Lower lobe of right lung (tissue), 2 donors: ENCODE results near the gene GK2. TPM values are rescaled to one million over a fixed set of nuclear protein-coding genes. Genes with fewer than 3 reads are reported as not detected.

ENCODE experiments used
- ATAC-seq, 2 donors: fragments of 200-7000 bp; cut with Tn5 transposase; one replicate each; pipeline ENCODE4 v1.9.1; 2020 to 2022; ENCODE audit warnings: mild to moderate bottlenecking in 2 of 2, moderate library complexity in 2 of 2
- DNase-seq: peaks from one replicate; pipeline ENCODE4 v3.0.0-alpha.2; 2020
- H3K27ac ChIP-seq: fragments of 200-600 bp; one replicate; pipeline ENCODE4 v1.8.0; 2022
- H3K27me3 ChIP-seq: fragments of 200-600 bp; one replicate; pipeline ENCODE4 v1.8.0; 2022; ENCODE audit warnings: low read depth
- H3K36me3 ChIP-seq: fragments of 200-600 bp; one replicate; pipeline ENCODE4 v1.8.0; 2022; ENCODE audit warnings: mild to moderate bottlenecking
- H3K4me1 ChIP-seq: fragments of 200-600 bp; one replicate; pipeline ENCODE4 v1.8.0; 2022
- H3K4me3 ChIP-seq: fragments of 200-600 bp; one replicate; pipeline ENCODE4 v1.8.0; 2022; ENCODE audit warnings: mild to moderate bottlenecking
- H3K9me3 ChIP-seq: fragments of 200-600 bp; one replicate; pipeline ENCODE4 v1.8.0; 2022
- CTCF ChIP-seq: fragments of 200-600 bp; IDR thresholded peaks from one replicate; pipeline ENCODE4 v1.8.0; 2022; ENCODE audit warnings: antibody characterized with exemption, mild to moderate bottlenecking
- intact Hi-C: fragments of 100-400 bp; cut with DNase I; formaldehyde crosslinking; loops from one replicate; pipeline ENCODE4 v1.11.0; 2022
- total RNA-seq: library from RNA; stranded (reverse); fragmentation: NEBNext Ultra II Directional; extraction: Animal tissue kit (Norgen Biotek cat#: 25700); gene quantifications from one replicate; pipeline ENCODE4 v1.2.1, GENCODE V29; 2021
- donor health status: DM: no; HTN: yes; CAD: no; lungs with severe emphysema.

Gene GK2
- total RNA-seq, 1 donor from 2014 or later = not detected

DNA sequence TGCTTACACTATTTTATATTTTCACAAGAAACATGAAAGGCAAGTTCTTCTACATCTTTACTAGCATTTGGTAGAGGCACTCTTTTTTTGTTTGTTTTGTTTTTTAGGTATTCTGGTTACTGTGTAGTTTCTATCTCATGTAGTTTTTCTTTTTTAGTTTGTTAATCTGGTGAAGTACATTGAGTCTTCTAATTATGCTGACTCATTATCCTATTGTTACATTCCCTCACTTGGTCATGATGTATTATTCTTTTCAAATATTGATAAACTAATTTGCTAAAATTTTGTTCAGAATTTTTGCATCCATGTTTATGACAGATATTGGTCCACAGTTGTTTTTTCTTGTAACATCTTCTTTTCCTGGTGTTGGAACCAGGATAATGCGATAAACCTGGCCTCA lies 4.7 kb downstream of the GK2 start:
- intact Hi-C loops = no loop called here
- no peak for TF ChIP-seq CTCF

DNA sequence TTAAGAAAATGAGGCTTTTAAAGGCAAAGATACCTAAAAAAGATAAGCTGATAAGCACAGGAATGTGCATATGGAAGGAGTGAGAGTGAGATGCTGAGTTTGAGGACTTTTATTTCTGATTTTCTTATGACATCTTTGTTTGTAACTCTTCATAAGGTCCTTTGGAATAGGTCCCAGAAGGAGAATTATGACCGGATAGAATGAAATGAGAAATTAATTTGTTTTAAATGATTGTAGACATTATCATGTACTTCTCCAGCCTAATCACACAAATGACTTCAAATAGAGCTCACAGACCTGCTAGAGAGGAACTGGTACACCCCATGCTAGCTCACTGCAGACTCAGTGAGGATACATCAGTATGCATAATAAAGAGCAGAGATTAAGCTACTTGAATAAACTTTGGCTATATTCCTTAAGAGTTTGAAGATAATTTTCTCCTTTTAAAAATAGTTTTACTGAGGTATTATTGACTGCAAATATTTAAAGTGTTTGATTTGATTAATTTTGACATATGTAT lies 5.6 kb downstream of the GK2 start:
- DNase-seq = no peak
- H3K4me1 ChIP-seq = no peaks in the 10 kb centered on the region
- intact Hi-C loops = no loop called here
- no peak overlapping the region for H3K27ac ChIP-seq
- H3K9me3 ChIP-seq = no peaks in the 10 kb centered on the region
- no peak for TF ChIP-seq CTCF
- no peak overlapping the region for H3K4me3 ChIP-seq
- H3K27me3 ChIP-seq = no peaks in the 10 kb centered on the region
- H3K36me3 ChIP-seq = no peaks in the 10 kb centered on the region
- no peak for ATAC-seq

More for the DNA sequence above, 4.7 kb downstream of the GK2 start:
- Histone ChIP-seq H3K27ac (no peak overlapping the region), H3K4me1 (no peaks in the 10 kb centered on the region), H3K4me3 (no peak overlapping the region), H3K36me3 (no peaks in the 10 kb centered on the region), H3K9me3 (no peaks in the 10 kb centered on the region), H3K27me3 (no peaks in the 10 kb centered on the region)
- ATAC-seq = no peak
- no peak for DNase-seq

DNA sequence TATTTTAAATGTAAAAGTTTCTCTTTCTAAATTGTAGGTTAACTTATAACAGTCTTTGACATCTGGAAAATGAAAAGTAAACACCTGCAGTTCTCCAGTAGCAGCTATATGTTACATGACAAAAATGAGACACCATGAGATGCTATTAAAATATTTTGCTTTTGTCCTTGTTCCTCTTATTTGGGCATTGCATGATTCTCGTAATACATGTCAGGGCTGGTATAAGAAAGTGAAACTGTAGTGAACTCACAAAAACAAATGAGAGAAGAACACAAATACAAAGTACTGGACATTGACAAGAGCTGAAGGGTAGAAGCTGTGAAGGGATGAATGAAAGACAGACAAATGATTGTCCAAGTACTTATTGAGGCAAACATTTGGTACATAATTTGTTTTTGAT lies 9.0 kb downstream of the GK2 start:
- TF ChIP-seq CTCF = no peak
- ATAC-seq (no peak), DNase-seq (no peak)
- Histone ChIP-seq H3K27me3 (no peaks in the 10 kb centered on the region), H3K36me3 (no peaks in the 10 kb centered on the region), H3K9me3 (no peaks in the 10 kb centered on the region), H3K4me3 (no peak overlapping the region), H3K27ac (no peak overlapping the region), H3K4me1 (no peaks in the 10 kb centered on the region)
- intact Hi-C loops = no loop called here

DNA sequence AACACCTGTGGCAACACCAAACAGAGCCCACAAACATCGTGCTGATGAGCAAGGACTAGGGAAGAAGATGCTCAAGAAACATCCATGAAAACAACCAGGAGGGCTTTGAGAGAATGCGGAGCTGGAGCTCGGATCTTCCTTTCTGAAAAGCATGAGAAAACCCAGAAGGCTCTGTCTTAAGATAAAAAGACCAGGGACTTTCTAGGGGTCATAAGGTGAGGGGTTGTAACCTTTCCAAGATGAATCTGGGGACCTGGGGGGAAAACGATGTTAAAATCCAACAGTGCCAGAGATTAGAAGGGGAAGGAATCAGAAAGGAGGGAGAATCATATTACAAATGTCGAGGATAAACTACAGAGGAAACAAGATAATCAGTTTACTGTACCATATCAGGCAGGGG lies 10.1 kb downstream of the GK2 start:
- no peaks in the 10 kb centered on the region for H3K9me3 ChIP-seq
- no peaks in the 10 kb centered on the region for H3K36me3 ChIP-seq
- no peaks in the 10 kb centered on the region for H3K4me1 ChIP-seq
- DNase-seq = no peak
- H3K27me3 ChIP-seq = no peaks in the 10 kb centered on the region
- no peak for TF ChIP-seq CTCF
- H3K4me3 ChIP-seq = no peak overlapping the region
- ATAC-seq = no peak
- intact Hi-C loops = no loop called here
- H3K27ac ChIP-seq = no peak overlapping the region

DNA sequence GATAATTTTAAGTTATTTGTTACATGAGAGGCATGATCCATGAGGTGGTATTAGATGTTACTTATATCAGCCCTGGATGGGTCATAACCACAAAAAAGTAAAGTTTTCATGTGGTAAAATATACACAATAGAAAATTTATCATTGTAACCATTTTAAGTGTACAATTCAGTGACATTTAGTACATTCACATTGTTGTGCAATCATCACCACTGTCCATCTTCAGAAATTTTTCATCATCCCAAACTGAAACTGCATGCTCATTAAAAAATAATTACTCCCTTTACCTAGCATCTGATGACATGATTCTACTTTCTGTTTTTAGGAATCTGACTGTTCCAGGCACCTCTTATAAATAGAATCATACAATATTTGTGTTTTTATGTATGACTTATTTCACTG lies 11.2 kb downstream of the GK2 start:
- Histone ChIP-seq H3K27me3 (no peaks in the 10 kb centered on the region), H3K36me3 (no peaks in the 10 kb centered on the region), H3K4me1 (no peaks in the 10 kb centered on the region), H3K4me3 (no peak overlapping the region), H3K9me3 (no peaks in the 10 kb centered on the region), H3K27ac (no peak overlapping the region)
- intact Hi-C loops = no loop called here
- ATAC-seq (no peak), DNase-seq (no peak)
- no peak for TF ChIP-seq CTCF

DNA sequence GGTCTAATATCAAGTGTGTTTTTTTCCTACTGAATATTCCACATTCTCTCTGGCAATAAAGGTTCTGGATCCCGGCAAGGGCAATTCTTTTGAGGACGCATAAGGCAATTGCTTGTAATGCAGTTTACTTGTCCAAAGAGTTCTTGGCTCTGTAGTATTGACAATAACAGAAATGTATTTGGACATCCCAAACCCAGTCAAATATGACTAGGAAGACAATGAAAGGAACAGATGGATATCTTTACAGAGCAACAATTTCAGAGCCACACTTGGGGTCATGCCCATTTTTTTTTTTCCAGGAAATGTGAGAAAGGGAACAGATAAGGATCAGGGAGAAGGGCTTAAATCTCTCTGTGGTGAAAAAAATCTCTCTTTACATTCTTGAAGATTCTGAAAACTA lies 12.2 kb downstream of the GK2 start:
- intact Hi-C loops = no loop called here
- no peaks in the 10 kb centered on the region for H3K4me1 ChIP-seq
- no peaks in the 10 kb centered on the region for H3K27me3 ChIP-seq
- DNase-seq (no peak), ATAC-seq (no peak)
- no peak overlapping the region for H3K4me3 ChIP-seq
- no peak overlapping the region for H3K27ac ChIP-seq
- no peaks in the 10 kb centered on the region for H3K9me3 ChIP-seq
- TF ChIP-seq CTCF = no peak
- no peaks in the 10 kb centered on the region for H3K36me3 ChIP-seq
